Lower leg skin (tissue), 3 donors: Measurements from ENCODE around the gene WFDC13.

ENCODE experiments used
- CTCF ChIP-seq, 3 donors: fragments of 450-650 bp; IDR thresholded peaks; one replicate each; pipeline ENCODE4 v1.5.1; 2016; ENCODE audit warnings: antibody characterized with exemption in 3 of 3, mild to moderate bottlenecking in 3 of 3, moderate library complexity in 2 of 3
- POLR2A ChIP-seq, 2 donors: fragments of 450-650 bp; IDR thresholded peaks; one replicate each; pipeline ENCODE4 v1.6.1; 2016 to 2017; ENCODE audit warnings: antibody characterized with exemption in 2 of 2, mild to moderate bottlenecking in 1 of 2, moderate library complexity in 1 of 2

DNA sequence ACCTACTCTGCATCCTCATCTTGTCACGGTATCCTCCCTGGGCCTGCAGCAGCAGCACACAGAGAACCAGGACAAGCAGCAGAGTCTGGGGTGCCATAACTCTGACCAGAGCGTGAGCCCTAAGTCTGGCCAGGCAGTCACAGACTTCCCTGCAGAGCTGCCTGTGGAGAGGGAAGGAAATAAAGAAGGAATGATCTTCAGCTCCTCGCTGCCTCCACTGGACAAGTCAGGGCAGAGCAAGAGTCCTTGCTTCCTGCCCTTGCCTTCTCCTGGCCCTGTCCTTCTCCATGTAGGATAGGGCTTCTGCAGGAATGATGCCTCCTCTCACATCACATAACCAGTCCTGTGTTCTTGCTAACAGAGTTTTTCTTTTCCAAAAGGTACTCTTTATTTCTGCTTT is 15.9 kb upstream of the WFDC13 start:
- TF ChIP-seq CTCF (IDR thresholded peaks at IDR 0.05) (no peak), POLR2A (IDR thresholded peaks at IDR 0.05) (no peak)
